Natural killer cell treated with Interleukin-12 subunit alpha and Interleukin-12 subunit beta and Interleukin-15 and Interleukin-18, amount 100 ng/mL, for 72 hours (primary cell): Measurements from ENCODE around the gene WDR93. TPM values are rescaled to one million over a fixed set of nuclear protein-coding genes. Genes with fewer than 3 reads are reported as not detected.

Experiments
- ATAC-seq, 2 donors: fragments of 150-1000 bp; cut with Tn5 transposase in 1 of 2; sonication (Bioruptor Pico), chemical (Tn5 transposase) in 1 of 2; 2 replicates each; pipeline ENCODE4 v1.10.0; 2021
- DNase-seq: peaks from one replicate; pipeline ENCODE4 v3.0.0; 2022; ENCODE audit warnings: low spot score
- H3K27ac Mint-ChIP-seq, 2 donors: 1 replicate in 1 of 2; 2 replicates in 1 of 2; pipeline ENCODE4 v1.8.0; 2022; ENCODE audit warnings: mixed read lengths in 2 of 2, mild to moderate bottlenecking in 1 of 2, moderate library complexity in 1 of 2
- H3K27me3 Mint-ChIP-seq, 2 donors: 1 replicate in 1 of 2; 2 replicates in 1 of 2; pipeline ENCODE4 v1.8.0; 2022; ENCODE audit warnings: mixed read lengths in 2 of 2
- H3K36me3 Mint-ChIP-seq: one replicate; pipeline ENCODE4 v1.8.0; 2022; ENCODE audit warnings: mixed read lengths
- H3K4me1 Mint-ChIP-seq, 2 donors: 1 replicate in 1 of 2; 2 replicates in 1 of 2; pipeline ENCODE4 v1.8.0; 2022; ENCODE audit warnings: low read depth in 2 of 2, mixed read lengths in 2 of 2, mild to moderate bottlenecking in 1 of 2
- H3K4me3 Mint-ChIP-seq: one replicate; pipeline ENCODE4 v1.8.0; 2022; ENCODE audit warnings: mixed read lengths
- H3K9me3 Mint-ChIP-seq: 2 replicates; pipeline ENCODE4 v1.8.0; 2022; ENCODE audit warnings: mixed read lengths
- total RNA-seq, 2 donors: library from RNA; stranded (reverse); gene quantifications; one replicate each; pipeline ENCODE4 v1.2.3, GENCODE V29; 2022

WDR93 gene
- total RNA-seq, 2 donors from 2014 or later: not detected

DNA sequence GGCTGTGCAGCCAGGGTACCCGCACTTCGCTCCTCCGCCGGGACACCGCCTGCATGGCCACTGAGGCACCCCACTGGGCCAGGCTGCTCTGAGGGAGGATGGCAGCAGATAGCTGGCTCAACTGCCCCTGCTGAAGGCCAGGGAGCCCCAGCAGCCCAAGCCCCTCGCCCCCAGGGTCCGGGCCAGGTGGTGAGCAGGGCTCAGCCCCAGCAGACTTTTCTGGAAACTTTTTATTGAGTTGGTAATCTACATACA, 23.0 kb upstream of the WDR93 start:
- ATAC-seq (no peak), DNase-seq (no peak)
- no peak overlapping the region for H3K4me3 Mint-ChIP-seq
- no peaks in the 10 kb centered on the region for H3K36me3 Mint-ChIP-seq
- H3K27me3 Mint-ChIP-seq: peaks cover 0 to 8% of the 10 kb centered on the region in 2 donors
- no peak overlapping the region for H3K27ac Mint-ChIP-seq
- no peaks in the 10 kb centered on the region for H3K9me3 Mint-ChIP-seq
- peaks cover 0 to 6% of the 10 kb centered on the region in 2 donors for H3K4me1 Mint-ChIP-seq

DNA sequence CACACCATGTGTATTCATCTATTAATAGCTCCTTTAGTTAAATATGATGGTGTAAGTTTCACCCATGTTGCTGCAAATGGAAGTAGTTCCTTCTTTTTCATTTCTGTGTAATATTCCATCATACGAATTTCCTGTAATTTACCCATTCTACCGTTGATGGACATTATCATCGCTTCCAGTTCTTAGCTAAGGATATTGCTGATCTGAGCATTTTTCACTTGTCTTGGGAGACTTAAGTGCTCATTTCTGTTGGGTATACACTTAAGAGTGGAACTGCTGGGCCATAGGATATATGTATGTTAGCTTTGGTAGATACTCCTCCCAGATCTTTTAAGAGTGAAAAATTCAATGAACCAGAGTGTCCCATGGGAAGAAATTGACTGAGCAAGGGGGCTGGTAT, 22.4 kb upstream of the WDR93 start:
- no peaks in the 10 kb centered on the region for H3K36me3 Mint-ChIP-seq
- no peak for DNase-seq
- no peak for ATAC-seq
- no peak overlapping the region for H3K27ac Mint-ChIP-seq
- peaks cover 0 to 6% of the 10 kb centered on the region in 2 donors for H3K27me3 Mint-ChIP-seq
- no peaks in the 10 kb centered on the region for H3K9me3 Mint-ChIP-seq
- peaks cover 0 to 6% of the 10 kb centered on the region in 2 donors for H3K4me1 Mint-ChIP-seq
- H3K4me3 Mint-ChIP-seq: no peak overlapping the region

DNA sequence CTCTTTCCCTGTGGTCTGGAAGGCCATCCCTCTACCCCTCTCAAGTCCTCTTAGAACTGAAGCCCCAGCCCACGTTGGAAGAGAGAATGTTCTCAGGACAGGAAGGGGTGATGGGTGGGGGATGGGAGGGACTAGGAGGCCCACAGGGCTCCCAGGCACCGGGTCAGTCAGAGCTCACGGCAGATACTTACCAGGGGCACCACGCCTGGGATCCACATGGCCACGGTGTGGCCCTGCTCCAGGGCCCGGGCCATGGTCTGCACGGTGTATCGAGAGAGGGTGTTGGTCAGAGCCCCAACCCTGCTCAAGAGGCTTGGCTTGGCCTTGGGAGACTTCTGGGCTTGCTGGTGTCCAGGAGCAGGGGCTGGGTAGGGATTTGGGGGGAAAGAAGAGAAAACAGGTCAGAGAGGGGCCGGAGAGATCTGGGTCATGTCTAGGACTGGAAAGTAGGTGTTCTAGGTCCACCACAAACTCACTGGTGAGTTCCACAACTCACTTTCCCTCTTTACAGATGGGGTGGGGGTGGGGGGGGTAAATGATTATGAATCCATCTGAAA, 21.2 kb upstream of the WDR93 start:
- no peak for ATAC-seq
- H3K36me3 Mint-ChIP-seq: no peaks in the 10 kb centered on the region

DNA sequence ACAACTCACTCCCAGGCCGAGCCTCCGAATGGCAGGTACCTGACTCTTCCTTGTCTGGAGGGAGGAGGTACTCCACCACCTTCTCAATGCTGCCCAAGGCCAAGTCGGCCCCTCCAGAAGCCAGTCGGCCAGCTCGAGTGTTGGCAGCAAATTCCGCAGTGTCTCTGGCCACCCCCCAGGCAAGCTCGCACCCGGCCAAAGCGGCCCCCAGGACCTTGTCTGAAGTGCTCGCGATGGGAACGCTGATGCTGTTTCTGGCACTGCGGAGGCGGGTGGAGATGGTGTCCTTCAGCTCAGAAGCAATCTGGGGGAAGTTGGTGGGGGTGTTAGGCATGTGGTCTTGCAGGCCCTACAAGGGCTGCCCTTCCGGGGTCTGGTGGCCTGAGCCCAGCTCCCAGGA, 20.7 kb upstream of the WDR93 start:
- ATAC-seq (no peak), DNase-seq (no peak)
- Mint-ChIP-seq H3K36me3 (no peaks in the 10 kb centered on the region), H3K4me1 (peaks cover 0 to 1% of the 10 kb centered on the region in 2 donors), H3K4me3 (no peak overlapping the region), H3K9me3 (no peaks in the 10 kb centered on the region), H3K27me3 (peaks cover 0 to 3% of the 10 kb centered on the region in 2 donors), H3K27ac (no peak overlapping the region)

More for the DNA sequence above, 21.2 kb upstream of the WDR93 start:
- no peak for DNase-seq
- H3K4me1 Mint-ChIP-seq: peaks cover 0 to 5% of the 10 kb centered on the region in 2 donors
- H3K4me3 Mint-ChIP-seq: no peak overlapping the region
- H3K27ac Mint-ChIP-seq: no peak overlapping the region
- no peaks in the 10 kb centered on the region for H3K9me3 Mint-ChIP-seq
- peaks cover 0 to 4% of the 10 kb centered on the region in 2 donors for H3K27me3 Mint-ChIP-seq

DNA sequence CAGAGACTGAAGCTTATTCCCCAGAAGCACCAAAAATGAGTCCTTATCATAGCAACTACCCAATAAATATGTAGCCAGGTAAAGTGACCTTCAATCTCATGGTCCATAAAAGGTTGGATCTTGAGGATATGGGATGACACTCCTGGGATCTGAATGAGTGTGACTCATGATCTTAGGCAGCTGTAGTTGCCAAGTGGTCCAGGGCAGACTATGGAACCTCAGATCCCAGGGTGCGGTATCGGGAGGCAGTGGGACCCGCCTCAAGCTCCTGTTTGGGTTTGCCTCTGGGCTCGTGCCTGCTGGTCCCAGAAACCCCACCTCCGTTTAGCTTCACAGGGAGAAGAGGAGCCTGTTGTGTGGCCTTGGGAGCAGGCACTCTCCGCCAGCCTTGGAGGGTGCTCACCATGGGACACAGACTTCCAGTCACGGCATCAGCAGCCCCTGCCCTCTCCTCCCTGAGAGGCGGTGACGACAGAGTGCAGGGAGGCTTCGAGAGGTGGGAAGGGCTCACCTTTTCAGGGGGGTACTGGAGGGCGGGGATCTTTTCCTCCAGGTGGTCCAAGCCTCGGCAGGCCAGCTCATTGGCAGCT, 19.5 kb upstream of the WDR93 start:
- Mint-ChIP-seq H3K4me1 (no peaks in the 10 kb centered on the region), H3K27ac (no peak overlapping the region), H3K9me3 (no peaks in the 10 kb centered on the region), H3K36me3 (no peaks in the 10 kb centered on the region), H3K4me3 (no peak overlapping the region), H3K27me3 (peaks cover 0 to 3% of the 10 kb centered on the region in 2 donors)
- ATAC-seq: no peak
- DNase-seq: no peak

DNA sequence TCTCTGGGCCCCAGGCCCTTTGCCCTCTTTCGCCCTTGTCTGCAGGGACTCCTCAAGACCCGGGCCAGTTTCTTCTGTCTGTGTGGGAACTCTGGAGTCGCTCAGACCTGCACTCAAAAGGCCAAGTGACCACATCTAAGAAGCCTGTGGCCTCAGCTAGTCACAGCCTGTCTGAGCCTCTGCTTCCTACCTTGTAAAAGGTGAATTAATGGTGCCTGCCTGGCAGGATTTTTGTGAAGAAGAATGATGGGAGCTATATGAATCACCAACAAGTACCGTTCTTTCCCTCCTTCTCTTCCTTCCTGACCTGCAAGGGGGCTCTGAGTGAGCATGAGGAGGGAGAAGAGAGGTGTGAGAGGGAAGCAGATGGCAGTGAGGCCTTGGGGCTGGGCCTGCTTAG, 18.9 kb upstream of the WDR93 start:
- Mint-ChIP-seq H3K4me1 (no peaks in the 10 kb centered on the region), H3K4me3 (no peak overlapping the region), H3K27ac (no peak overlapping the region), H3K9me3 (no peaks in the 10 kb centered on the region), H3K36me3 (no peaks in the 10 kb centered on the region), H3K27me3 (peaks cover 0 to 3% of the 10 kb centered on the region in 2 donors)
- ATAC-seq (no peak), DNase-seq (no peak)

DNA sequence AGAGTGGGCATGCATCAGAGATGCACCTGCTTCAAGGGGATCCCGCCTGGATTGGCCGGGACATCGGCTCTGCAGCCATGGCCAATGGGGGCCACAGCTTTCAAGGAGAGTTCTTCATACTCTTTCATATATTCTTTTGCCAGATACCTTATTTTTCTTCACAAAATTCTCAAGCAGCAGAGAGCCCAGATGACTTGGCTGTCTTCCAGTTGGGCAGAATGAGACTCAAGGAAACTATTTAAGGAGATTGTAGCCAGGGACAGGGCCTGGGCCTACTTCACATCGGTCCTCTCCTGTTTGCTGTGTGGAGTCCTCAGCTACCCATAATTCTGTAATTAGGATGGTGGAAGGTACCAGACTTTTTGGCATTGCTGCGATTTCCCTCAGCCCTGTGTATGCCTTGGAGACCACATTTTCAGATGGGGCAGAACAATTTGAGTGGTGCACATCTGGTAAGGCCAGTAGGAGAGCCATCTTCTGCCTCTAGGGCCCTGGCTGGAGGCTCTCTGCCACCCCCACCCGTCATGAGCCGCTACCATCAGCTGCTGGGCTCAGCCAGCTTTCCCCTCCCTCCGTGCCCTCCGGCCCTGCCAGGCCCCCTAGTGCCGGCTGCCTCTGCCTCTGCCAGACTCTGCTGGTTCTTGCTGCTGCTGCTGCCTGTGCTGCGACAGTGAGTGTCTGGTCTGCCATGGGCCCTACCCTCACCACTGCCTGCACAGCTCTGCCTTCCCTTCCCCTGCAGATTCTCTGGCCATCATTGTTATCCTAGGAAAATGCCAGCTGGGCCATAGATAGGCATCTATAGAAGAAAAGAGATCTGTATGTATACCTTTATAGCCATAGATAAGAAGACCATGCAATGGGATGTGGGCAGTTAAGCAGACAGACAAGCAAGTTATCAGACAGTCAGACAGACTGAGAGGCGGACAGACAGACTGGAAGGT, 18.1 kb upstream of the WDR93 start:
- H3K27me3 Mint-ChIP-seq: peaks cover 0 to 3% of the 10 kb centered on the region in 2 donors
- H3K4me3 Mint-ChIP-seq: no peak overlapping the region
- no peak overlapping the region for H3K27ac Mint-ChIP-seq
- no peak for ATAC-seq
- no peaks in the 10 kb centered on the region for H3K9me3 Mint-ChIP-seq
- no peaks in the 10 kb centered on the region for H3K4me1 Mint-ChIP-seq
- no peaks in the 10 kb centered on the region for H3K36me3 Mint-ChIP-seq
- no peak for DNase-seq

DNA sequence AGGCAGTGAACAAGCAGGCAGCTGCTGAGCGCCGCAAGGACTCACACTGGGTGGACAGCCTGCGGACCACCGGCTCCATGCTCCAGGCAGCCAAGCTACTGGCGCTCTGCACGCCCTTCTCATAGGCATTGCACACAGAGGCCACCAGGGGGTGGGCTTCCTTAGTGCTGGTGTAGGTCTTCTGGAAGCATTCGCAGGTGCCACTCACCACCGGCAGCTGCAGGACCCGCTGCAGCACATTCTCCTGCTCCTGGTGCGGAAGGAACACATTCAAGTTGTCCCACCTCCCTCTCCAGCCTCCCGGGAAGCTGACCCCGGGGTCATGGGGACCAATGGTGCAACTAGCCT, 17.5 kb upstream of the WDR93 start:
- no peaks in the 10 kb centered on the region for H3K4me1 Mint-ChIP-seq
- ATAC-seq (no peak), DNase-seq (no peak)
- no peaks in the 10 kb centered on the region for H3K36me3 Mint-ChIP-seq
- no peak overlapping the region for H3K27ac Mint-ChIP-seq
- H3K9me3 Mint-ChIP-seq: no peaks in the 10 kb centered on the region
- no peak overlapping the region for H3K4me3 Mint-ChIP-seq
- H3K27me3 Mint-ChIP-seq: peaks cover 0 to 3% of the 10 kb centered on the region in 2 donors

DNA sequence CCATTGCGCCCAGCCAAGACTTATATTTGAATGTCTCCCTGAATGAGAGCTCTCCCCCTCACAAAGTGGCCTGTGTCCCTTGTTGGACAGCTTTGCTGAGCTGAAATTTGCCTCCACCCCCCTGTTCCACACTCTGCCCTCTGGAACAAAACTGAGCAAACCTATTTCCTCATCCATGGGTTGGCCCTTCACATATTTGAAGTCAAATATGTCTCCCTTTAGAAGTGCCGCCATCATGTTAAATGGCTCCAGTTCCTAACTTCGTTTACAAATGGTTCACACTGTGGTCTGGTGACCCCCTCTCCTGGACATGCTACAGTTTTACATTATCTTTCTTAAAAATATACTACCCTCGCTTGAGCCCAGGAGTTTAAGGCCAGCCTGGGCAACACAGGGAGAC, 16.1 kb upstream of the WDR93 start:
- no peak overlapping the region for H3K27ac Mint-ChIP-seq
- no peak overlapping the region for H3K4me3 Mint-ChIP-seq
- DNase-seq: no peak
- ATAC-seq: no peak
- H3K36me3 Mint-ChIP-seq: no peaks in the 10 kb centered on the region
- H3K4me1 Mint-ChIP-seq: no peaks in the 10 kb centered on the region
- H3K9me3 Mint-ChIP-seq: no peaks in the 10 kb centered on the region
- peaks cover 0 to 3% of the 10 kb centered on the region in 2 donors for H3K27me3 Mint-ChIP-seq

DNA sequence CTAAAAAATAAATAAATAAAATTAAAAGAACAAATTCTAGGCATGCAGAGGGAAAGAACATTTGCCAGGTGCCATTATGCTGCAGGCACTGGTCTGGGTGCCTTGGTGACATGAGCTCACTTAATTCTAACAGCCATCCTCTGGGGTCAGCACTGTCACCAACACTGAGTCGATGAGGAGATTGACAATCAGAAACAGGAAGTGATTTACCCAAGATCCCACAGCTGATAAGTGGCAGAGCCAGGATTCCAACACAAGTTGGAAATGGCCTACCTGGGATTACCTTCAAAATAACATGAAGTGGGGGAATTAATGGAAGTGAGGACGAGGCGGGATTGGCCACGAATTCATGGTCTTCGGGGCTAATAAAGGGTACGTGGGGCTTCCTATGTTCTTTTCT, 15.0 kb upstream of the WDR93 start:
- ATAC-seq: no peak
- H3K9me3 Mint-ChIP-seq: no peaks in the 10 kb centered on the region
- no peaks in the 10 kb centered on the region for H3K36me3 Mint-ChIP-seq
- no peak overlapping the region for H3K27ac Mint-ChIP-seq
- no peak overlapping the region for H3K4me3 Mint-ChIP-seq
- H3K27me3 Mint-ChIP-seq: peaks cover 0 to 3% of the 10 kb centered on the region in 2 donors
- H3K4me1 Mint-ChIP-seq: no peaks in the 10 kb centered on the region
- no peak for DNase-seq

DNA sequence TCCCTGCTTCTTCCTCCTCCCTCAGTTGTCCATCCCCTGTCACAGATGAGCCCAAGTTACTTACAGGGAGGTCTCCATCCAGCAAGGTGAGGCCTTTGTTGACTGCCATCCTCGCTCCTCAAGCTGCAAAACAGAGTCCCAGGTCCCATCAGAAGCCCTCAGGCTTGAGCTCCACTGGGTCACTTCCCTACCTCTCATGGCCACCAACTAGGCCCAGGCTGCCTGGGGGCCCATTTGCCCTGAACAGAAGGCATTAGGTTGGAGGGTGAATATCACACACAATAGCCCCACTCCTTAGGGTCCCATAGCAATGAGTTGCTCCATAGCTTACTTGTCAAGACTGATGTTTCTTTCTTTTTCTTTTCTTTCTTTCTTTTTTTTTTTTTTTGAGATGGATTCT, 13.2 kb upstream of the WDR93 start:
- H3K27me3 Mint-ChIP-seq: peaks cover 0 to 3% of the 10 kb centered on the region in 2 donors

DNA sequence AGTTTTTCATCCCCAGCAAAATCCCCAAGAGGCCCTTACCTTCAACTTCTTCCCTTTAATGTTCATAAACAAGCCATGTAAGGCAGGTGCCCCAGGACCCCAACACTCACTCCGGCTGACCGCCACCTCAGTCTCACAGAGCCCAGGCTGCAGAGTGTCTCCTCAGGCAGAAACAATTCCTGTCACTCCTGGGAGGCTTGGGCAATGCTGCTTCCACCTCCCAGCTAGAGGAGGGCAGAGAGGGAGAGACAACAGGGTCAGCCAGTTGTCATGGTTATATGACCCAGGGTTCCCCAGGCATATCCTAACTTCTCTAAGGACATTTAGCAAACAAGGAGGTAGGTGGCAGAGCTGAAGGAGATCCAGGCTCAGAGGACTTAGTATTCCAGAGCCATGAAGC, 11.4 kb upstream of the WDR93 start, which contains the start of gene PLIN1:
PLIN1 (minus strand) TSS at position 156 of the 400 bp plus-strand sequence. CDS start 1,878 bp downstream, outside the sequence.
- Mint-ChIP-seq H3K4me3 (no peak within 1 kb of the TSS), H3K9me3 (no peaks in the 10 kb centered on the region), H3K4me1 (no peaks in the 10 kb centered on the region), H3K27me3 (no peaks in the 10 kb centered on the region), H3K36me3 (no peaks in the 10 kb centered on the region), H3K27ac (no peak within 1 kb of the TSS)
- ATAC-seq: no peak
- no peak for DNase-seq

More for the DNA sequence above, 13.2 kb upstream of the WDR93 start:
- DNase-seq (no peak), ATAC-seq (no peak)
- Mint-ChIP-seq H3K4me3 (no peak overlapping the region), H3K27ac (no peak overlapping the region), H3K36me3 (no peaks in the 10 kb centered on the region), H3K4me1 (no peaks in the 10 kb centered on the region), H3K9me3 (no peaks in the 10 kb centered on the region)

DNA sequence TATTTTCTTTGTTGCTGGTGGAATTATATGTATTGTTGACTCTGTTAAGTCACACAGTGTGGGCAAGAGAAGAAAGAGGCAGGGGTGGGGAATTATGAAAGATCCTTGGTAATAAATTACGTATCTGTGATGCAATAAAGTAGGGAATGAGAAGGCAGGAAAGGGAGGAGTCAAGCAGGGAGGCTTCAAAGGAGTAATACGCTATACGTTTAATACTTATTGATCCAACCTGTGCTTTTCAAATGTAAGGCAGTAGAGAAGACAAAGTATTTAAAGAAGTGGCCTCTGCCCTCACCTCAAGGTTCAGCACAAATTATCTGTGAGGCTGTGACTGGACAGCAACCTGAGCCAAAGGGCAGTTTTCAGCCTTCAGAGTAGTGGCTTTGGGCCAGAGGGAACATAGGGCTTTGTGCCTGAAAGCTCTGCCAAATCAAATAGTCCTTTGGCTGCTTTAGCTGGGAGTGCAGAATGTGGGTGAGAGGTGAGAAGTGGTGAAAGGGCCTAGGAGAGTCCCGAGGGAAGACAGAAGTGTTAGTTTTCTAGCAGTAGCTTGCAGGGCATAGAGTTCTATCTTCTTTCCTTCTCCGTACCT, 10.2 kb upstream of the WDR93 start:
- H3K36me3 Mint-ChIP-seq: peaks cover 1% of the 10 kb centered on the region
- no peaks in the 10 kb centered on the region for H3K4me1 Mint-ChIP-seq
- ATAC-seq: no peak
- no peaks in the 10 kb centered on the region for H3K9me3 Mint-ChIP-seq
- no peak overlapping the region for H3K27ac Mint-ChIP-seq
- no peaks in the 10 kb centered on the region for H3K27me3 Mint-ChIP-seq
- no peak for DNase-seq
- no peak overlapping the region for H3K4me3 Mint-ChIP-seq

DNA sequence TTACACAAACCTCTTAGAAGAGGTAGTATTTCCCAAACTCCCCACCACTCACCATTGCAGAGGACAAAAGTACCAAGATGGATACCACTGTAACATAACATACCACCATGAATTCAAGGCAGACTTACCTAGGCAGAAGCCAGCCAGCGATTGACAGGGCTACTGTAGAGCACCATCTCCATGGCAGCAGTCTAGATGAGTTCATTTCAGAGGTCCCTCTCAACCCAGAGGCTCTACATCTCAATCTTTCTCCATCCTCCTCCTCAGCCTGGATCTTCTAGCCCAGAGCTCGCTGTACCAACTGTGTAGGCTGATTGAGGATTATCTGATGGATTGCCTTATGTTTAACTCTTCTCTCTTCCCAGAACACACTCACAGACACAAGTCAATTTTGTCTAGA, 9.5 kb upstream of the WDR93 start:
- Mint-ChIP-seq H3K4me3 (no peak overlapping the region), H3K27me3 (no peaks in the 10 kb centered on the region), H3K27ac (no peak overlapping the region), H3K9me3 (no peaks in the 10 kb centered on the region), H3K36me3 (peaks cover 5% of the 10 kb centered on the region), H3K4me1 (no peaks in the 10 kb centered on the region)
- ATAC-seq (no peak), DNase-seq (no peak)
